HepG2 (cell line): ENCODE measurements around the gene ATAD3A. TPM values are rescaled to one million over a fixed set of nuclear protein-coding genes. Genes with fewer than 3 reads are reported as not detected.

Source experiments
- DMTF1 ChIP-seq: sonication (generic); formaldehyde crosslinking; IDR thresholded peaks from 2 replicates; pipeline ENCODE4 v1.4.0; 2020; ENCODE audit warnings: mild to moderate bottlenecking, missing genetic modification reagents
- ERF ChIP-seq: IDR thresholded peaks from 2 replicates; pipeline ENCODE4 v1.6.1; 2018; ENCODE audit warnings: missing biosample characterization, missing genetic modification reagents
- GABPB1 ChIP-seq: IDR thresholded peaks from 2 replicates; pipeline ENCODE4 v1.6.1; 2016; ENCODE audit warnings: mild to moderate bottlenecking, missing genetic modification reagents, moderate library complexity, missing compliant biosample characterization
- HMGXB4 ChIP-seq, 2 experiments: sonication (generic) in 1 of 2; formaldehyde crosslinking in 1 of 2; IDR thresholded peaks; 2 replicates each; pipeline versions ENCODE4 v1.4.0 to v1.6.1; 2018 to 2020; ENCODE audit warnings: missing genetic modification reagents in 2 of 2, borderline replicate concordance in 1 of 2, low read depth in 1 of 2, mild to moderate bottlenecking in 1 of 2, missing biosample characterization in 1 of 2
- KLF12 ChIP-seq: sonication (generic); formaldehyde crosslinking; IDR thresholded peaks from 2 replicates; pipeline ENCODE4 v1.4.0; 2020; ENCODE audit warnings: missing genetic modification reagents, borderline replicate concordance
- MIER3 ChIP-seq: IDR thresholded peaks from 2 replicates; pipeline ENCODE4 v1.6.1; 2016; ENCODE audit warnings: missing compliant biosample characterization, borderline replicate concordance
- NR2F2 ChIP-seq: IDR thresholded peaks from 2 replicates; pipeline ENCODE4 v1.6.1; 2012; ENCODE audit warnings: low read depth, inconsistent platforms, borderline replicate concordance
- STAG1 ChIP-seq: sonication (generic); formaldehyde crosslinking; IDR thresholded peaks from 2 replicates; pipeline ENCODE4 v1.4.0; 2020; ENCODE audit warnings: missing genetic modification reagents
- TRAFD1 ChIP-seq: sonication (generic); formaldehyde crosslinking; IDR thresholded peaks from 2 replicates; pipeline ENCODE4 v1.5.1; 2020; ENCODE audit warnings: missing genetic modification reagents, mild to moderate bottlenecking, borderline replicate concordance
- XBP1 ChIP-seq: sonication (generic); formaldehyde crosslinking; IDR thresholded peaks from 2 replicates; pipeline ENCODE4 v1.5.0; 2020; ENCODE audit warnings: missing genetic modification reagents
- ZC3H13 ChIP-seq: sonication (generic); formaldehyde crosslinking; IDR thresholded peaks from 2 replicates; pipeline ENCODE4 v1.8.1; 2023; ENCODE audit warnings: mild to moderate bottlenecking, missing genetic modification reagents, moderate library complexity
- ZEB1 ChIP-seq: IDR thresholded peaks from 2 replicates; pipeline ENCODE4 v1.6.1; 2012; ENCODE audit warnings: mild to moderate bottlenecking, low read depth, inconsistent platforms; ENCODE audit not compliant: insufficient replicate concordance
- ZFP91 ChIP-seq: sonication (generic); formaldehyde crosslinking; IDR thresholded peaks from 2 replicates; pipeline ENCODE4 v1.9.0; 2022; ENCODE audit warnings: missing genetic modification reagents, mild to moderate bottlenecking, borderline replicate concordance
- ZNF282 ChIP-seq: fragments of 450-650 bp; IDR thresholded peaks from 2 replicates; pipeline ENCODE4 v1.6.1; 2018; ENCODE audit not compliant: partially characterized antibody
- ZNF30 ChIP-seq: sonication (generic); formaldehyde crosslinking; IDR thresholded peaks from 2 replicates; pipeline ENCODE4 v1.5.0; 2020; ENCODE audit warnings: mild to moderate bottlenecking, missing genetic modification reagents
- ZNF543 ChIP-seq: sonication (generic); formaldehyde crosslinking; IDR thresholded peaks from 2 replicates; pipeline ENCODE4 v1.4.0; 2020; ENCODE audit warnings: mild to moderate bottlenecking, missing genetic modification reagents
- ZNF710 ChIP-seq: sonication (generic); formaldehyde crosslinking; IDR thresholded peaks from 2 replicates; pipeline ENCODE4 v1.5.0; 2020; ENCODE audit warnings: mild to moderate bottlenecking, missing genetic modification reagents, borderline replicate concordance
- ZZZ3 ChIP-seq: sonication (generic); formaldehyde crosslinking; IDR thresholded peaks from 2 replicates; pipeline ENCODE4 v1.4.0; 2020; ENCODE audit warnings: missing genetic modification reagents, mild to moderate bottlenecking, borderline replicate concordance
- polyA plus RNA-seq, 8 experiments: library from polyadenylated mRNA; depleted of rRNA in 3 of 8; stranded (reverse) in 7 of 8; unstranded in 1 of 8; fragments of >200 nt; fragmentation: Illumina TruSeq in 4 of 8; extraction: Trizol in 4 of 8; gene quantifications; 2 replicates each; pipeline versions ENCODE4 v1.2.1 to v1.2.3, GENCODE V29; 2011 to 2016; ENCODE audit warnings: low read depth in 4 of 8, missing spikeins in 1 of 8, mixed read lengths in 1 of 8; ENCODE audit not compliant: insufficient read depth in 1 of 8
- total RNA-seq, 5 experiments: library from RNA; depleted of rRNA; stranded (reverse); fragments of >200 nt; fragmentation: Illumina TruSeq; extraction: Trizol; gene quantifications; 2 replicates each; pipeline ENCODE4 v1.2.3, GENCODE V29; 2016; ENCODE audit warnings: low read depth in 1 of 5

Gene ATAD3A
- total and polyA plus RNA-seq, 2 of the 13 experiments (the other 11 are each of a cell fraction or from before 2014, with no cell fraction given) = 10.6 to 49.0 TPM

GRCh38 chr1:1573843-1574720 lies 62.1 kb downstream of the ATAD3A start (continued):
- no peak for TF ChIP-seq DMTF1
- no peak; the same call in 1 of the 2 replicates for TF ChIP-seq ZC3H13 (CRISPR knock-in tag)
- no peak for TF ChIP-seq ZNF710
- TF ChIP-seq ERF (CRISPR knock-in tag) = no peak
- TF ChIP-seq HMGXB4 (CRISPR knock-in tag; IDR thresholded peaks at IDR 0.05; ENCODE audit: borderline replicate concordance in 1 of 2, low read depth in 1 of 2) = peak; percentile 35 to 68; a peak in 2 of 4 replicates
- 0 out of 2 replicates have a peak, but pooled peaks have one; percentile 20 for TF ChIP-seq ZZZ3 (CRISPR knock-in tag)
- no peak for TF ChIP-seq MIER3
- peak; percentile 90; the same call in 1 of the 2 replicates for TF ChIP-seq GABPB1 (CRISPR knock-in tag)
- no peak for TF ChIP-seq ZEB1
- no peak for TF ChIP-seq NR2F2
- peak; percentile 21; the same call in 1 of the 2 replicates for TF ChIP-seq ZFP91
- no peak for TF ChIP-seq TRAFD1 (CRISPR knock-in tag)
- peak; percentile 1; the same call in 1 of the 2 replicates for TF ChIP-seq STAG1 (CRISPR knock-in tag)
- no peak for TF ChIP-seq ZNF543
- no peak for TF ChIP-seq XBP1 (CRISPR knock-in tag)
- no peak for TF ChIP-seq ZNF282
- TF ChIP-seq KLF12 (CRISPR knock-in tag) = 0 out of 2 replicates have a peak, but pooled peaks have one; percentile 2
- no peak for TF ChIP-seq ZNF30 (CRISPR knock-in tag)
